Measurements from ENCODE around the gene PICK1. TPM values are rescaled to one million over a fixed set of nuclear protein-coding genes. Genes with fewer than 3 reads are reported as not detected.

Gene PICK1
- total and polyA plus RNA-seq, 11 donors: 18.8 to 41.5 (median 22.8) TPM

- DNase-seq (peak in 2 of 5 donors; percentile 24), ATAC-seq (peak in 3 of 4 donors; percentile 1 to 8 (median 7))
- Histone ChIP-seq H3K4me3 (peak overlapping the region in 8 of 12 donors; percentile 7 to 37 (median 26)), H3K27ac (peak overlapping the region; percentile 61 to 91 (median 85)), H3K27me3 (no peaks in the 10 kb centered on the region), H3K4me1 (peaks cover 0 to 44% (median 29%) of the 10 kb centered on the region in 12 donors), H3K36me3 (peaks cover 0 to 71% (median 43%) of the 10 kb centered on the region in 9 donors), H3K9me3 (no peaks in the 10 kb centered on the region)
- intact Hi-C loops (cut with DNase I): loop anchor here in 3 of 10 donors (5.0 to 10.0 kb wide), 4 partner anchors 166 to 606 kb away; partner anchors contain the start of gene DMC1 (in 1 of the 3)
- TF ChIP-seq POLR2A (IDR thresholded peaks at IDR 0.05): no peak
- 60 to 69% (median 68%) methylated on average over 8 to 13 of the region's 13 CpGs for WGBS, 4 donors
Observed at GRCh38 chr22:38068641-38069371, 11.6 kb downstream of the PICK1 start.

GRCh38 chr22:38069372-38070249 lies 12.4 kb downstream of the PICK1 start:
- WGBS, 4 donors: 33 to 46% (median 38%) methylated on average over 20 to 21 of the region's 21 CpGs
- DNase-seq (peak; percentile 82 to 93 (median 85)), ATAC-seq (peak; percentile 90 to 93 (median 92))
- peaks cover 0 to 70% (median 46%) of the 10 kb centered on the region in 9 donors for H3K36me3 ChIP-seq
- peak overlapping the region; percentile 74 to 91 (median 85) for H3K27ac ChIP-seq
- peak overlapping the region in 7 of 12 donors; percentile 7 to 37 (median 35) for H3K4me3 ChIP-seq
- TF ChIP-seq CTCF (IDR thresholded peaks at IDR 0.05) (peak; percentile 37 to 78 (median 60)), POLR2A (IDR thresholded peaks at IDR 0.05) (no peak)
- H3K9me3 ChIP-seq: no peaks in the 10 kb centered on the region
- intact Hi-C loops (cut with DNase I): loop anchor here in 4 of 10 donors (5.0 to 10.0 kb wide), 5 partner anchors 165 to 605 kb away; partner anchors contain the start of gene DMC1 (in 1 of the 4)
- no peaks in the 10 kb centered on the region for H3K27me3 ChIP-seq
- peaks cover 0 to 44% (median 29%) of the 10 kb centered on the region in 12 donors for H3K4me1 ChIP-seq

DNA sequence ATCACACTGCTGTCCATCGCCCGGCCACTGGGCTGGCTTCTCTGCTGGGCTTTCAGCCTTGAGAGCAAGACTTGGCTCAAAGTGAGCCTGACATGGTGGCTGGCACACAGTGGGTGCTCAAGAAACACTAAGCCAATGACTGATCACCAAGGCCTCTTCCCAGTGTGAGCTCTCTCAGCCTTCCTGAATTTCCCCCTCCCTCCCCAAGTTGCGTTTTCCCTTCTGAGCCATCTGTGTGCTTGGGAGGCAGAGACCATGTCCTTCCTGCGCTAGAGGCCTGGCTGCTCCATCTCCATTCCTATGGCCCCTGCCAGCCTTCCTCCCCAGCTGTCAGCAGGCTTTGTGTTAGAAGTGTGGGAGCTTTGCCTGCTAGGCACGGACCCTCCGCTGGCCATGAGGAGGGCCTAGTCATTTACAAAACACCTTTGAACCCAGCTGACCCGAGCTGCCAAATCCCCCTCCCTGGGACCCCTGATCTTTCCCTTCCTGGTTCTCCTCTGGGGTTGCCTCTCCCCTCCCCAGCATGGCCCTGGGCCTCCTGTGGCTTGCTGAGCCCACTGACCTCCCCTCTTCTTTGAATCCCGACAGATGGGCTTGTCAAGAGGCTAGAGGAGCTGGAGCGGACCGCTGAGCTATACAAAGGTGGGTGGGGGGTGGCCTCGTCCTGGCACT lies 13.2 kb downstream of the PICK1 start:
- Histone ChIP-seq H3K4me1 (peaks cover 0 to 44% (median 29%) of the 10 kb centered on the region in 12 donors), H3K27ac (peak overlapping the region; percentile 74 to 91 (median 85)), H3K36me3 (peaks cover 0 to 70% (median 46%) of the 10 kb centered on the region in 9 donors), H3K27me3 (no peaks in the 10 kb centered on the region), H3K9me3 (no peaks in the 10 kb centered on the region), H3K4me3 (no peak overlapping the region)
- ATAC-seq (no peak), DNase-seq (peak in 2 of 5 donors; percentile 23 to 44)
- TF ChIP-seq POLR2A (IDR thresholded peaks at IDR 0.05) (no peak), CTCF (IDR thresholded peaks at IDR 0.05) (no peak)
- intact Hi-C loops (cut with DNase I): loop anchor here in 1 of 10 donors (10.0 kb wide), 1 partner anchor 254 kb away; no protein-coding TSS in a partner anchor
- 72 to 87% (median 74%) methylated on average over 9 to 11 of the region's 11 CpGs for WGBS, 4 donors
